ENCODE measurements around the gene TUBA3E. TPM values are rescaled to one million over a fixed set of nuclear protein-coding genes. Genes with fewer than 3 reads are reported as not detected.
"Not testable (repeated sequence)": the region's sequence is repeated elsewhere in the genome, so short reads cannot be mapped to it uniquely, and the experiment has no call there.

Gene TUBA3E
- total RNA-seq, 6 experiments from 2014 or later, result not detected

DNA sequence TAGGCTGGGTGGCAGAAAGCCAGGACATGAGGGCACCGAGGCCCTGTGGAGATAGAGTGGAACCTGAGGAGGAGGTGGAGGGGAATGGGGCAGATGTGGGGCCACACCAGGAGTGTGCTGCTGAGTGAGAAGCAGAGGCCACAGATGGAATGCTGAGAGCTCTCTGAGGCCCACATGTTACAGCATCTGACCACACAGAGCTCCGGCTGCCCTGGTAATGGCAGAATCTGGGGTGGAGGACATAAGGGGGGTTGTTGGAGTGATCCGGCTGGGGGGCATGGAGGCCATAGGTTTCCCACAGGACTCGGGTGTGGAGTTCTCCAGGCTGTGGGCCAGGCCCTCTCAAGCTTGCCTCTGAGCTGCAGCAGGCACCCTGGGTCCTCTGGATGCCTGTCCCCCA lies 12.3 kb downstream of the TUBA3E start:
- TF ChIP-seq CTCF (IDR thresholded peaks at IDR 0.05) (no peak), POLR2A (IDR thresholded peaks at IDR 0.05) (no peak)
- H3K4me1 ChIP-seq, result peaks cover 0 to under 1% (median 0%) of the 10 kb centered on the region in 4 donors
- H3K27ac ChIP-seq, result no peak overlapping the region
- DNase-seq (no peak), ATAC-seq (no peak)
- H3K27me3 ChIP-seq, result no peaks in the 10 kb centered on the region
- no peaks in the 10 kb centered on the region for H3K9me3 ChIP-seq
- peaks cover 0 to under 1% (median 0%) of the 10 kb centered on the region in 4 donors for H3K36me3 ChIP-seq
- intact Hi-C loops (cut with DNase I), result loop anchor here in 1 of 2 donors (10.0 kb wide), 1 partner anchor 149 kb away; no protein-coding TSS in a partner anchor
- no peak overlapping the region for H3K4me3 ChIP-seq
- WGBS (ENCODE audit: insufficient coverage, low coverage, low lambda C conversion rate, missing lambda C conversion rate), result no CpG with 5 or more reads among the region's 4 CpGs

GRCh38 chr2:130185436-130185835 lies 12.8 kb downstream of the TUBA3E start:
- intact Hi-C loops (cut with DNase I), result loop anchor here in 1 of 2 donors (10.0 kb wide), 1 partner anchor 149 kb away; no protein-coding TSS in a partner anchor
- 84% methylated on average over 4 of the region's 10 CpGs for WGBS (ENCODE audit: insufficient coverage, low coverage, low lambda C conversion rate, missing lambda C conversion rate)
- DNase-seq, result no peak

DNA sequence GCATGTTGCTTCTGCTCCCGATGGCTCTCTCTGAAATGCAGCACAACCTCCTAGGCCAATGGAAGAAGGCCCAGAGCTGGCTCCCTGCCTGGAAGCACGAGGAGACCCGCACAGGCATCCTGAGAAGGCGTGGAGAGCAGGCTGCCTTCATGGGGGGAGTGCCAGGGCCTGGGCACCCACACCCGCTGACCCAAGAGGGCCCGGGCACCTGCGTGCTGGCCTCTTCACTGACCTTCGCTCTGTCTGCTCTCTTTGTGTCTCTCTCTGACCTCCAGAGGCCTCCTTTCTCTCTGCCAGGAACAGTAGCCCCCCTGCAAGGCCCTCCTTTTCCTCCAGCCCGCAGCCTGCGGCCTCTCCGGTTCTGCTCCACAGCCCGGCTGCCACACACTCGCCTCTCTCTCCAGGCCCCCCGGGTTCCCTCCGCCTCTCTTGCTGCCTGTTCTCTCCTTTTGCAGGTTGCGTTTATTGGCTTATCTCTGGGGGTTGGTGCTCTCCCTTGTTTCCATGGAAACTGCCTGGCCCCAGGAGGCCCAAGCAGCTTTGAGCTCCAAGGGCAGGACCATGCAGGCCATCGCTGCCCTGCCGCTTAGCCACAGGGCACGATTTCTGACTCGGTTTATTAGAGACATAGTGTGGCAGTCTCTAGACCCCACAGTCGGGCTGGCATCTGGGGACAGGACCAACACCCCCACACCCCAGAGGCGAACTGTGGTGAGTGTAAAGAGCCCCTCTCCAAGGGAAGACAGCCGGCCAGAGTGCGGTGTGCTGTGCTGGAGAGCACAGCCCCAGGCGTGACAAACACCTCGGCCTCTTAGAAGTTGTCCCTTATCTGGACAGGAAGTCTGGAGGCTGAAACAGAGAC lies 14.5 kb downstream of the TUBA3E start:
- intact Hi-C loops (cut with DNase I), result loop anchor here in 1 of 2 donors (10.0 kb wide), 1 partner anchor 151 kb away; no protein-coding TSS in a partner anchor
- H3K27ac ChIP-seq, result no peak overlapping the region
- no peak overlapping the region for H3K4me3 ChIP-seq
- H3K4me1 ChIP-seq, result peaks cover 0 to 8% (median 4%) of the 10 kb centered on the region in 4 donors
- no peak for TF ChIP-seq CTCF (IDR thresholded peaks at IDR 0.05)
- TF ChIP-seq POLR2A (IDR thresholded peaks at IDR 0.05), result no peak
- ATAC-seq (no peak), DNase-seq (no peak)
- no peaks in the 10 kb centered on the region for H3K9me3 ChIP-seq
- no peaks in the 10 kb centered on the region for H3K27me3 ChIP-seq
- WGBS (ENCODE audit: insufficient coverage, low coverage, low lambda C conversion rate, missing lambda C conversion rate), result 65% methylated on average over 6 of the region's 26 CpGs
- no peaks in the 10 kb centered on the region for H3K36me3 ChIP-seq

More at GRCh38 chr2:130185436-130185835, 12.8 kb downstream of the TUBA3E start:
- ATAC-seq, result no peak
- Histone ChIP-seq H3K36me3 (no peaks in the 10 kb centered on the region), H3K4me3 (no peak overlapping the region), H3K27ac (no peak overlapping the region), H3K27me3 (no peaks in the 10 kb centered on the region), H3K9me3 (no peaks in the 10 kb centered on the region), H3K4me1 (peaks cover 0 to 5% (median 2%) of the 10 kb centered on the region in 4 donors)
- TF ChIP-seq POLR2A (IDR thresholded peaks at IDR 0.05) (no peak), CTCF (IDR thresholded peaks at IDR 0.05) (no peak)

- intact Hi-C loops (cut with DNase I), result loop anchor here in 1 of 2 donors (10.0 kb wide), 1 partner anchor 152 kb away; no protein-coding TSS in a partner anchor
- not testable (repeated sequence) for H3K27ac ChIP-seq, DNase-seq, ATAC-seq, H3K36me3 ChIP-seq, H3K27me3 ChIP-seq, H3K9me3 ChIP-seq, H3K4me1 ChIP-seq
- WGBS (ENCODE audit: insufficient coverage, low coverage, low lambda C conversion rate, missing lambda C conversion rate), result no CpG with 5 or more reads among the region's 23 CpGs
- peak overlapping the region; percentile 69 to 99 (median 98) for H3K4me3 ChIP-seq
These were observed 15.3 kb downstream of the TUBA3E start for GRCh38 chr2:130182826-130183511.
